ENCODE results near the gene AUTS2.

Gene AUTS2

GRCh38 chr7:69687739-69688433 lies 89.6 kb downstream of the AUTS2 start:
- no peak for DNase-seq (ENCODE audit: low read depth in 2 of 2)

GRCh38 chr7:69690329-69690728 lies 92.1 kb downstream of the AUTS2 start:
- no peak for DNase-seq (ENCODE audit: low read depth in 2 of 2)

- no peak for DNase-seq (ENCODE audit: low read depth in 2 of 2)
Observed at GRCh38 chr7:69691327-69691726, 93.1 kb downstream of the AUTS2 start.

- no peak for DNase-seq (ENCODE audit: low read depth in 2 of 2)
Observed at GRCh38 chr7:69691734-69692133, 93.5 kb downstream of the AUTS2 start.

GRCh38 chr7:69692611-69693010 lies 94.3 kb downstream of the AUTS2 start:
- no peak for DNase-seq (ENCODE audit: low read depth in 2 of 2)

- no peak for DNase-seq (ENCODE audit: low read depth in 2 of 2)
Observed at GRCh38 chr7:69693042-69693441, 94.8 kb downstream of the AUTS2 start.

- DNase-seq (ENCODE audit: low read depth in 2 of 2) = no peak
Observed at GRCh38 chr7:69696054-69696591, 97.8 kb downstream of the AUTS2 start.

- no peak for DNase-seq (ENCODE audit: low read depth in 2 of 2)
Observed at GRCh38 chr7:69696686-69697685, 98.7 kb downstream of the AUTS2 start.

GRCh38 chr7:69698109-69698825 lies 100.0 kb downstream of the AUTS2 start:
- no peak for DNase-seq (ENCODE audit: low read depth in 2 of 2)

GRCh38 chr7:69699931-69700330 lies 101.7 kb downstream of the AUTS2 start:
- DNase-seq (ENCODE audit: low read depth in 2 of 2) = no peak

- DNase-seq (ENCODE audit: low read depth in 2 of 2) = no peak
Observed at GRCh38 chr7:69700331-69700730, 102.1 kb downstream of the AUTS2 start.

- no peak for DNase-seq (ENCODE audit: low read depth in 2 of 2)
Observed at GRCh38 chr7:69701288-69701687, 103.0 kb downstream of the AUTS2 start.

GRCh38 chr7:69702357-69702756 lies 104.1 kb downstream of the AUTS2 start:
- DNase-seq (ENCODE audit: low read depth in 2 of 2) = no peak

- no peak for DNase-seq (ENCODE audit: low read depth in 2 of 2)
Observed at GRCh38 chr7:69703099-69703498, 104.8 kb downstream of the AUTS2 start.

- no peak for DNase-seq (ENCODE audit: low read depth in 2 of 2)
Observed at GRCh38 chr7:69706070-69706469, 107.8 kb downstream of the AUTS2 start.

- no peak for DNase-seq (ENCODE audit: low read depth in 2 of 2)
Observed at GRCh38 chr7:69708857-69709256, 110.6 kb downstream of the AUTS2 start.

GRCh38 chr7:69710768-69711438 lies 112.6 kb downstream of the AUTS2 start:
- no peak for DNase-seq (ENCODE audit: low read depth in 2 of 2)

- DNase-seq (ENCODE audit: low read depth in 2 of 2) = no peak
Observed at GRCh38 chr7:69714886-69715576, 116.8 kb downstream of the AUTS2 start.

- DNase-seq (ENCODE audit: low read depth in 2 of 2) = no peak
Observed at GRCh38 chr7:69717221-69717620, 118.9 kb downstream of the AUTS2 start.

- DNase-seq (ENCODE audit: low read depth in 2 of 2) = no peak
Observed at GRCh38 chr7:69719717-69720116, 121.4 kb downstream of the AUTS2 start.

- no peak for DNase-seq (ENCODE audit: low read depth in 2 of 2)
Observed at GRCh38 chr7:69722843-69723242, 124.6 kb downstream of the AUTS2 start.

All from stimulated activated CD8-positive, alpha-beta memory T cell treated with anti-CD3 and anti-CD28 coated beads, Interleukin-2, amount 100 ng/mL, for 1 hour (primary cell).